IMR-90 (cell line): ENCODE results near the gene ENKUR. TPM values are rescaled to one million over a fixed set of nuclear protein-coding genes. Genes with fewer than 3 reads are reported as not detected.

ENCODE experiments used
- ATAC-seq: fragments of 200-7000 bp; cut with Tn5 transposase; 2 replicates; pipeline ENCODE4 v1.9.1; 2020; ENCODE audit warnings: low read depth, mild to moderate bottlenecking, moderate library complexity
- BruUV-seq: library from RNA; stranded (reverse); fragments of 400-500 nt; replicated peaks from 2 replicates; lab custom pipeline; 2021; lab: Mats Ljungman, UMichigan
- CTCF ChIA-PET: fragments of 300-600 bp; formaldehyde crosslinking; extraction: SDS; loops from one replicate; lab custom pipeline; 2021; ENCODE audit warnings: antibody characterized with exemption; lab: Yijun Ruan, JAX
- POLR2A ChIA-PET: fragments of 300-600 bp; sonication (Branson Sonifier 250); formaldehyde crosslinking; loops from one replicate; lab custom pipeline; 2022; ENCODE audit warnings: antibody characterized with exemption; ENCODE audit not compliant: unreplicated experiment; lab: Charles Lee
- DNase-seq: peaks from one replicate; pipeline ENCODE4 v3.0.0; 2013
- H2AFZ ChIP-seq: replicated peaks from 2 replicates; pipeline ENCODE3; 2013; ENCODE audit warnings: low read length, mild to moderate bottlenecking; ENCODE audit not compliant: poor library complexity
- H2AK5ac ChIP-seq: 2 replicates; pipeline ENCODE4 v1.6.1; 2013; ENCODE audit warnings: low read depth, low read length, inconsistent platforms
- H2AK9ac ChIP-seq: replicated peaks from 2 replicates; pipeline ENCODE3; 2013; ENCODE audit warnings: mild to moderate bottlenecking, low read depth, low read length, moderate library complexity; ENCODE audit not compliant: poor library complexity
- H2BK120ac ChIP-seq: 2 replicates; pipeline ENCODE4 v1.6.1; 2013; ENCODE audit warnings: low read depth, low read length, inconsistent platforms
- H2BK15ac ChIP-seq: 3 replicates; pipeline ENCODE4 v1.6.1; 2013; ENCODE audit warnings: low read depth, low read length, inconsistent platforms
- H2BK20ac ChIP-seq: 2 replicates; pipeline ENCODE4 v1.6.1; 2013; ENCODE audit warnings: low read depth, mild to moderate bottlenecking, inconsistent platforms, low read length, moderate library complexity
- H2BK5ac ChIP-seq: 2 replicates; pipeline ENCODE4 v1.6.1; 2013; ENCODE audit warnings: mild to moderate bottlenecking, low read depth, low read length, inconsistent platforms; ENCODE audit not compliant: poor library complexity, severe bottlenecking
- H3K14ac ChIP-seq: replicated peaks from 2 replicates; pipeline ENCODE4 v1.6.1; 2013; ENCODE audit warnings: low read depth, low read length, inconsistent platforms
- H3K18ac ChIP-seq: 2 replicates; pipeline ENCODE4 v1.6.1; 2013; ENCODE audit warnings: low read depth, low read length, control low read depth
- H3K23ac ChIP-seq: 2 replicates; pipeline ENCODE4 v1.6.1; 2013; ENCODE audit warnings: low read depth, low read length, inconsistent platforms
- H3K27ac ChIP-seq: 2 replicates; pipeline ENCODE4 v1.5.1; 2013; ENCODE audit warnings: mild to moderate bottlenecking, control low read depth, low read length; ENCODE audit not compliant: insufficient read depth
- H3K27me3 ChIP-seq: 2 replicates; pipeline ENCODE4 v1.6.1; 2013; ENCODE audit warnings: low read length; ENCODE audit not compliant: control insufficient read depth, insufficient read depth
- H3K36me3 ChIP-seq: 2 replicates; pipeline ENCODE4 v1.6.1; 2013; ENCODE audit warnings: low read length, mixed read lengths; ENCODE audit not compliant: control insufficient read depth, insufficient read depth
- H3K4ac ChIP-seq: 2 replicates; pipeline ENCODE4 v1.6.1; 2013; ENCODE audit warnings: low read depth, low read length, inconsistent platforms
- H3K4me1 ChIP-seq: 2 replicates; pipeline ENCODE4 v1.6.1; 2013; ENCODE audit warnings: low read length, mixed read lengths; ENCODE audit not compliant: control insufficient read depth, insufficient read depth
- H3K4me2 ChIP-seq: 2 replicates; pipeline ENCODE4 v1.6.1; 2013; ENCODE audit warnings: low read depth, mild to moderate bottlenecking, control low read depth, low read length, moderate library complexity
- H3K4me3 ChIP-seq: 2 replicates; pipeline ENCODE4 v1.5.1; 2013; ENCODE audit warnings: low read depth, mild to moderate bottlenecking, control low read depth, low read length, moderate library complexity; ENCODE audit not compliant: insufficient read depth
- H3K56ac ChIP-seq: 2 replicates; pipeline ENCODE4 v1.6.1; 2013; ENCODE audit warnings: low read length, inconsistent platforms; ENCODE audit not compliant: insufficient read depth; ENCODE audit errors: extremely low read depth
- H3K79me1 ChIP-seq, 2 experiments: 2 replicates each; pipeline ENCODE4 v1.6.1; 2013; ENCODE audit warnings: low read length in 2 of 2, inconsistent platforms in 1 of 2, low read depth in 1 of 2
- H3K9ac ChIP-seq: 2 replicates; pipeline ENCODE4 v1.6.1; 2013; ENCODE audit warnings: low read depth, low read length, control low read depth
- H3K9me1 ChIP-seq: 2 replicates; pipeline ENCODE4 v1.6.1; 2013; ENCODE audit warnings: low read length, inconsistent platforms; ENCODE audit not compliant: insufficient read depth
- H3K9me3 ChIP-seq: 2 replicates; pipeline ENCODE4 v1.6.1; 2013; ENCODE audit warnings: low read length; ENCODE audit not compliant: control insufficient read depth, insufficient read depth
- H4K20me1 ChIP-seq: 2 replicates; pipeline ENCODE4 v1.6.1; 2013; ENCODE audit warnings: low read length, inconsistent platforms; ENCODE audit not compliant: insufficient read depth
- H4K5ac ChIP-seq: 2 replicates; pipeline ENCODE4 v1.6.1; 2013; ENCODE audit warnings: mild to moderate bottlenecking, low read depth, low read length, control low read depth
- H4K8ac ChIP-seq, 2 experiments: 2 replicates each; pipeline ENCODE4 v1.6.1; 2013; ENCODE audit warnings: low read depth in 2 of 2, low read length in 2 of 2, control low read depth in 1 of 2, inconsistent platforms in 1 of 2
- H4K91ac ChIP-seq: 2 replicates; pipeline ENCODE4 v1.6.1; 2013; ENCODE audit warnings: low read depth, low read length, inconsistent platforms; ENCODE audit not compliant: insufficient read depth
- BHLHE40 ChIP-seq: fragments of 150-350 bp; IDR thresholded peaks from 2 replicates; pipeline ENCODE4 v1.6.1; 2016; ENCODE audit warnings: mild to moderate bottlenecking, low read depth, low read length
- CTCF ChIP-seq: conservative IDR thresholded peaks from 2 replicates; pipeline ENCODE4 v1.5.1; 2012; ENCODE audit warnings: mild to moderate bottlenecking, low read depth, low read length, improper control_type of control experiment
- FOS ChIP-seq: fragments of 150-350 bp; IDR thresholded peaks from 2 replicates; pipeline ENCODE4 v1.6.1; 2016; ENCODE audit warnings: low read depth, low read length
- MAFK ChIP-seq: IDR thresholded peaks from 2 replicates; pipeline ENCODE4 v1.6.1; 2012; ENCODE audit warnings: low read depth, low read length, improper control_type of control experiment
- NFE2L2 ChIP-seq: fragments of 150-350 bp; IDR thresholded peaks from 2 replicates; pipeline ENCODE4 v1.6.1; 2016; ENCODE audit warnings: low read depth, mild to moderate bottlenecking, low read length
- RAD21 ChIP-seq: IDR thresholded peaks from 2 replicates; pipeline ENCODE4 v1.6.1; 2012; ENCODE audit warnings: low read length, improper control_type of control experiment
- SMC3 ChIP-seq: fragments of 150-350 bp; IDR thresholded peaks from 2 replicates; pipeline ENCODE4 v1.6.1; 2016; ENCODE audit warnings: low read depth, mild to moderate bottlenecking, antibody characterized with exemption, low read length, moderate library complexity
- USF2 ChIP-seq: fragments of 150-350 bp; IDR thresholded peaks from 2 replicates; pipeline ENCODE4 v1.6.1; 2017; ENCODE audit warnings: mild to moderate bottlenecking, antibody characterized with exemption, low read length, low read depth
- WGBS, 2 experiments: methylation state at CpG; one replicate each; pipeline versions ENCODE4 v1.1.5 to v1.1.7; 2013; ENCODE audit warnings: missing lambda C conversion rate in 2 of 2; ENCODE audit not compliant: insufficient read length in 1 of 2; ENCODE audit errors: extremely low coverage in 2 of 2; 5-methylcytosine and 5-hydroxymethylcytosine counted together
- dilution Hi-C: fragments of 300-500 bp; cut with HindIII; formaldehyde crosslinking; loops from one replicate; pipeline ENCODE4 v1.14.3; 2018; ENCODE audit warnings: low sequenced_read_pairs; ENCODE audit not compliant: unreplicated experiment
- in situ Hi-C: fragments of 300-500 bp; cut with MboI; formaldehyde crosslinking; loops from 3 replicates; pipeline ENCODE4 v1.14.3; 2019; ENCODE audit warnings: low sequenced_read_pairs, inconsistent platforms, mixed read lengths
- intact Hi-C: fragments of 100-400 bp; cut with micrococcal nuclease; formaldehyde crosslinking; loops from 2 replicates; pipeline ENCODE4 v1.10.0; 2022
- polyA plus RNA-seq, 3 experiments: library from polyadenylated mRNA; depleted of rRNA; stranded (reverse); fragments of >200 nt; gene quantifications; 2 replicates each; pipeline ENCODE4 v1.2.3, GENCODE V29; 2012; ENCODE audit warnings: low replicate concordance in 1 of 3
- total RNA-seq: library from RNA; depleted of rRNA; stranded (reverse); fragments of >200 nt; gene quantifications from 2 replicates; pipeline ENCODE4 v1.2.3, GENCODE V29; 2012

ENKUR gene
- total and polyA plus RNA-seq, 2 of the 4 experiments (the other 2 are of a cell fraction): not detected

- Histone ChIP-seq H2AK9ac (no peak overlapping the region), H3K4ac (no peak overlapping the region), H2BK15ac (no peak overlapping the region), H4K91ac (no peak overlapping the region), H3K27ac (no peak overlapping the region), H4K5ac (no peak overlapping the region), H3K4me1 (no peaks in the 10 kb centered on the region), H3K27me3 (peaks cover 15% of the 10 kb centered on the region), H2AFZ (no peak overlapping the region), H3K18ac (no peak overlapping the region), H4K8ac (no peak overlapping the region), H3K36me3 (no peaks in the 10 kb centered on the region), H3K23ac (no peak overlapping the region), H2BK120ac (no peak overlapping the region), H2BK20ac (no peak overlapping the region), H4K20me1 (no peaks in the 10 kb centered on the region), H3K9me1 (no peaks in the 10 kb centered on the region), H3K9me3 (peaks cover 3% of the 10 kb centered on the region), H2AK5ac (no peak overlapping the region), H3K14ac (no peak overlapping the region), H3K9ac (no peak overlapping the region), H3K79me1 (no peaks in the 10 kb centered on the region), H3K56ac (no peak overlapping the region), H3K4me3 (no peak overlapping the region), H3K4me2 (no peak overlapping the region), H2BK5ac (no peak overlapping the region)
- intact Hi-C loops (no loop called here), dilution Hi-C loops (no loop called here), in situ Hi-C loops (no loop called here)
- ChIA-PET POLR2A (no interaction called here), CTCF (no interaction called here)
- DNase-seq (no peak), ATAC-seq (no peak)
- no peak for TF ChIP-seq MAFK
- no peak for TF ChIP-seq SMC3
- no peak for TF ChIP-seq USF2
- no peak for TF ChIP-seq FOS
- no peak for TF ChIP-seq RAD21
- no peak for TF ChIP-seq NFE2L2
- TF ChIP-seq CTCF: no peak
- no peak for TF ChIP-seq BHLHE40
- WGBS, 2 experiments: 100% methylated on average over 1 of the region's 1 CpG; no CpG with 5 or more reads in 1 of the 2 experiments
- BruUV-seq: no TSS peak
Observed at GRCh38 chr10:25046641-25047040, 30.7 kb upstream of the ENKUR start.
